ENCODE data around the gene MAJIN. TPM values are rescaled to one million over a fixed set of nuclear protein-coding genes. Genes with fewer than 3 reads are reported as not detected.

The MAJIN gene
- total and polyA plus RNA-seq, 2 experiments from 2014 or later, result not detected

DNA sequence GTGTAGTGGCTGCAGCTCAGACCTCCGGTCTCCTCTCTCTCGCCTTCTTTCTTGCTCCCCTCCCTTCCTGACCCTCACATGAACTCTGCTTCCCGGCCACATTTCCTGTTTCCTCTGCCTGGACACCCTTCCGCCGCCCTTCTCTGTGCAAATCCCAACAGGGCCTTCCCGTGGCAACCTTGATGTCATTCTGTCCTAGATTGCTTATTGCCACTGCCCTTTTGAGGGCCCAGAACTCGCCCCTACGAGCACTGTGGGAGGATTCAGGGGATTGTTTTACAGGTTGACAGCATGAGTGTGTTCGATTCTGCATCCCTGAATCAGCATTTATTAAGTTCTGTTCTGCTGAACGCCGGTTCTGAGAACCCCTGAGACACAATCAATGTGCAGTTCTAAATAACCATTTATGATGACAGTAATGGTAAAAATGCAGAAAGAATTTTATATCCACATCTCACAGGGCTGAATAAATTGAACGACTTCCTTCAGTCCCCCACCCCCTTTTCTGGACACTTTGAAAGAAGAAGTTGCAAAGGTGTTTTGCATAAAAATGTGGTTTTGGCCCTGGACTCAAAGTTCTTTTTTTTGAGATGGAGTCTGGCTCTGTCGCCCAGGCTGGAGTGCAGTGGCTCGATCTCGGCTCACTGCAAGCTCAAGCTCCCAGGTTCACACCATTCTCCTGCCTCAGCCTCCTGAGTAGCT, 18.5 kb upstream of the MAJIN start:
- Mint-ChIP-seq H3K9me3 (no peaks in the 10 kb centered on the region), H3K4me3 (no peak overlapping the region), H3K4me1 (peaks cover 2% of the 10 kb centered on the region; the same call in 1 of the 3 replicates), H3K27me3 (ENCODE audit: insufficient read depth, low read depth, poor library complexity) (peaks cover 10% of the 10 kb centered on the region), H3K27ac (no peak overlapping the region), H3K36me3 (ENCODE audit: low read depth) (no peaks in the 10 kb centered on the region)
- no peak overlapping the region for H3K27ac ChIP-seq (ENCODE audit: low read depth)
- no peak overlapping the region for H3K4me2 ChIP-seq
- no peaks in the 10 kb centered on the region for H3K79me2 ChIP-seq (replicated peaks; ENCODE audit: insufficient read depth)
- H3K27me3 ChIP-seq (ENCODE audit: insufficient read depth), result no peaks in the 10 kb centered on the region
- no peaks in the 10 kb centered on the region for H3K9me2 ChIP-seq (ENCODE audit: insufficient read depth)
- ATAC-seq (no peak; the same call in 2 of the 3 replicates), DNase-seq (ENCODE audit: low spot score) (no peak)
- H3K4me3 ChIP-seq, result no peak overlapping the region
- no peak overlapping the region for H2AFZ ChIP-seq
- H3F3A ChIP-seq (replicated peaks; ENCODE audit: low read depth), result no peaks in the 10 kb centered on the region
- TF ChIP-seq, protein P1, sequence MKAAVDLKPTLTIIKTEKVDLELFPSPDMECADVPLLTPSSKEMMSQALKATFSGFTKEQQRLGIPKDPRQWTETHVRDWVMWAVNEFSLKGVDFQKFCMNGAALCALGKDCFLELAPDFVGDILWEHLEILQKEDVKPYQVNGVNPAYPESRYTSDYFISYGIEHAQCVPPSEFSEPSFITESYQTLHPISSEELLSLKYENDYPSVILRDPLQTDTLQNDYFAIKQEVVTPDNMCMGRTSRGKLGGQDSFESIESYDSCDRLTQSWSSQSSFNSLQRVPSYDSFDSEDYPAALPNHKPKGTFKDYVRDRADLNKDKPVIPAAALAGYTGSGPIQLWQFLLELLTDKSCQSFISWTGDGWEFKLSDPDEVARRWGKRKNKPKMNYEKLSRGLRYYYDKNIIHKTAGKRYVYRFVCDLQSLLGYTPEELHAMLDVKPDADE (IDR thresholded peaks at IDR 0.05), result no peak
- TF ChIP-seq STAT1 (IDR thresholded peaks at IDR 0.05; ENCODE audit: unreplicated experiment) (no peak), CREB1 (CRISPR knock-in tag; IDR thresholded peaks at IDR 0.05; ENCODE audit: low read depth) (no peak), JUNB (IDR thresholded peaks at IDR 0.05; ENCODE audit: unreplicated experiment) (no peak), ZNF331 (CRISPR knock-in tag; IDR thresholded peaks at IDR 0.05; ENCODE audit: low read depth) (no peak), EZH2phosphoT487 (IDR thresholded peaks at IDR 0.05; ENCODE audit: unreplicated experiment) (no peak), ZNF114 (CRISPR knock-in tag; IDR thresholded peaks at IDR 0.05) (no peak), EZH2 (IDR thresholded peaks at IDR 0.05; ENCODE audit: low read depth, unreplicated experiment) (no peak), POLR2AphosphoS5 (IDR thresholded peaks at IDR 0.05; ENCODE audit: low read depth) (no peak), NANOG (IDR thresholded peaks at IDR 0.05; ENCODE audit: borderline replicate concordance) (no peak)
- TF ChIP-seq, protein P2, sequence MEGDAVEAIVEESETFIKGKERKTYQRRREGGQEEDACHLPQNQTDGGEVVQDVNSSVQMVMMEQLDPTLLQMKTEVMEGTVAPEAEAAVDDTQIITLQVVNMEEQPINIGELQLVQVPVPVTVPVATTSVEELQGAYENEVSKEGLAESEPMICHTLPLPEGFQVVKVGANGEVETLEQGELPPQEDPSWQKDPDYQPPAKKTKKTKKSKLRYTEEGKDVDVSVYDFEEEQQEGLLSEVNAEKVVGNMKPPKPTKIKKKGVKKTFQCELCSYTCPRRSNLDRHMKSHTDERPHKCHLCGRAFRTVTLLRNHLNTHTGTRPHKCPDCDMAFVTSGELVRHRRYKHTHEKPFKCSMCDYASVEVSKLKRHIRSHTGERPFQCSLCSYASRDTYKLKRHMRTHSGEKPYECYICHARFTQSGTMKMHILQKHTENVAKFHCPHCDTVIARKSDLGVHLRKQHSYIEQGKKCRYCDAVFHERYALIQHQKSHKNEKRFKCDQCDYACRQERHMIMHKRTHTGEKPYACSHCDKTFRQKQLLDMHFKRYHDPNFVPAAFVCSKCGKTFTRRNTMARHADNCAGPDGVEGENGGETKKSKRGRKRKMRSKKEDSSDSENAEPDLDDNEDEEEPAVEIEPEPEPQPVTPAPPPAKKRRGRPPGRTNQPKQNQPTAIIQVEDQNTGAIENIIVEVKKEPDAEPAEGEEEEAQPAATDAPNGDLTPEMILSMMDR (conservative IDR thresholded peaks at IDR 0.05; ENCODE audit: low read depth in 2 of 2), result no peak
- TF ChIP-seq, protein P3, sequence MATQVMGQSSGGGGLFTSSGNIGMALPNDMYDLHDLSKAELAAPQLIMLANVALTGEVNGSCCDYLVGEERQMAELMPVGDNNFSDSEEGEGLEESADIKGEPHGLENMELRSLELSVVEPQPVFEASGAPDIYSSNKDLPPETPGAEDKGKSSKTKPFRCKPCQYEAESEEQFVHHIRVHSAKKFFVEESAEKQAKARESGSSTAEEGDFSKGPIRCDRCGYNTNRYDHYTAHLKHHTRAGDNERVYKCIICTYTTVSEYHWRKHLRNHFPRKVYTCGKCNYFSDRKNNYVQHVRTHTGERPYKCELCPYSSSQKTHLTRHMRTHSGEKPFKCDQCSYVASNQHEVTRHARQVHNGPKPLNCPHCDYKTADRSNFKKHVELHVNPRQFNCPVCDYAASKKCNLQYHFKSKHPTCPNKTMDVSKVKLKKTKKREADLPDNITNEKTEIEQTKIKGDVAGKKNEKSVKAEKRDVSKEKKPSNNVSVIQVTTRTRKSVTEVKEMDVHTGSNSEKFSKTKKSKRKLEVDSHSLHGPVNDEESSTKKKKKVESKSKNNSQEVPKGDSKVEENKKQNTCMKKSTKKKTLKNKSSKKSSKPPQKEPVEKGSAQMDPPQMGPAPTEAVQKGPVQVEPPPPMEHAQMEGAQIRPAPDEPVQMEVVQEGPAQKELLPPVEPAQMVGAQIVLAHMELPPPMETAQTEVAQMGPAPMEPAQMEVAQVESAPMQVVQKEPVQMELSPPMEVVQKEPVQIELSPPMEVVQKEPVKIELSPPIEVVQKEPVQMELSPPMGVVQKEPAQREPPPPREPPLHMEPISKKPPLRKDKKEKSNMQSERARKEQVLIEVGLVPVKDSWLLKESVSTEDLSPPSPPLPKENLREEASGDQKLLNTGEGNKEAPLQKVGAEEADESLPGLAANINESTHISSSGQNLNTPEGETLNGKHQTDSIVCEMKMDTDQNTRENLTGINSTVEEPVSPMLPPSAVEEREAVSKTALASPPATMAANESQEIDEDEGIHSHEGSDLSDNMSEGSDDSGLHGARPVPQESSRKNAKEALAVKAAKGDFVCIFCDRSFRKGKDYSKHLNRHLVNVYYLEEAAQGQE (IDR thresholded peaks at IDR 0.05; ENCODE audit: unreplicated experiment), result no peak
- TF ChIP-seq, protein P4, sequence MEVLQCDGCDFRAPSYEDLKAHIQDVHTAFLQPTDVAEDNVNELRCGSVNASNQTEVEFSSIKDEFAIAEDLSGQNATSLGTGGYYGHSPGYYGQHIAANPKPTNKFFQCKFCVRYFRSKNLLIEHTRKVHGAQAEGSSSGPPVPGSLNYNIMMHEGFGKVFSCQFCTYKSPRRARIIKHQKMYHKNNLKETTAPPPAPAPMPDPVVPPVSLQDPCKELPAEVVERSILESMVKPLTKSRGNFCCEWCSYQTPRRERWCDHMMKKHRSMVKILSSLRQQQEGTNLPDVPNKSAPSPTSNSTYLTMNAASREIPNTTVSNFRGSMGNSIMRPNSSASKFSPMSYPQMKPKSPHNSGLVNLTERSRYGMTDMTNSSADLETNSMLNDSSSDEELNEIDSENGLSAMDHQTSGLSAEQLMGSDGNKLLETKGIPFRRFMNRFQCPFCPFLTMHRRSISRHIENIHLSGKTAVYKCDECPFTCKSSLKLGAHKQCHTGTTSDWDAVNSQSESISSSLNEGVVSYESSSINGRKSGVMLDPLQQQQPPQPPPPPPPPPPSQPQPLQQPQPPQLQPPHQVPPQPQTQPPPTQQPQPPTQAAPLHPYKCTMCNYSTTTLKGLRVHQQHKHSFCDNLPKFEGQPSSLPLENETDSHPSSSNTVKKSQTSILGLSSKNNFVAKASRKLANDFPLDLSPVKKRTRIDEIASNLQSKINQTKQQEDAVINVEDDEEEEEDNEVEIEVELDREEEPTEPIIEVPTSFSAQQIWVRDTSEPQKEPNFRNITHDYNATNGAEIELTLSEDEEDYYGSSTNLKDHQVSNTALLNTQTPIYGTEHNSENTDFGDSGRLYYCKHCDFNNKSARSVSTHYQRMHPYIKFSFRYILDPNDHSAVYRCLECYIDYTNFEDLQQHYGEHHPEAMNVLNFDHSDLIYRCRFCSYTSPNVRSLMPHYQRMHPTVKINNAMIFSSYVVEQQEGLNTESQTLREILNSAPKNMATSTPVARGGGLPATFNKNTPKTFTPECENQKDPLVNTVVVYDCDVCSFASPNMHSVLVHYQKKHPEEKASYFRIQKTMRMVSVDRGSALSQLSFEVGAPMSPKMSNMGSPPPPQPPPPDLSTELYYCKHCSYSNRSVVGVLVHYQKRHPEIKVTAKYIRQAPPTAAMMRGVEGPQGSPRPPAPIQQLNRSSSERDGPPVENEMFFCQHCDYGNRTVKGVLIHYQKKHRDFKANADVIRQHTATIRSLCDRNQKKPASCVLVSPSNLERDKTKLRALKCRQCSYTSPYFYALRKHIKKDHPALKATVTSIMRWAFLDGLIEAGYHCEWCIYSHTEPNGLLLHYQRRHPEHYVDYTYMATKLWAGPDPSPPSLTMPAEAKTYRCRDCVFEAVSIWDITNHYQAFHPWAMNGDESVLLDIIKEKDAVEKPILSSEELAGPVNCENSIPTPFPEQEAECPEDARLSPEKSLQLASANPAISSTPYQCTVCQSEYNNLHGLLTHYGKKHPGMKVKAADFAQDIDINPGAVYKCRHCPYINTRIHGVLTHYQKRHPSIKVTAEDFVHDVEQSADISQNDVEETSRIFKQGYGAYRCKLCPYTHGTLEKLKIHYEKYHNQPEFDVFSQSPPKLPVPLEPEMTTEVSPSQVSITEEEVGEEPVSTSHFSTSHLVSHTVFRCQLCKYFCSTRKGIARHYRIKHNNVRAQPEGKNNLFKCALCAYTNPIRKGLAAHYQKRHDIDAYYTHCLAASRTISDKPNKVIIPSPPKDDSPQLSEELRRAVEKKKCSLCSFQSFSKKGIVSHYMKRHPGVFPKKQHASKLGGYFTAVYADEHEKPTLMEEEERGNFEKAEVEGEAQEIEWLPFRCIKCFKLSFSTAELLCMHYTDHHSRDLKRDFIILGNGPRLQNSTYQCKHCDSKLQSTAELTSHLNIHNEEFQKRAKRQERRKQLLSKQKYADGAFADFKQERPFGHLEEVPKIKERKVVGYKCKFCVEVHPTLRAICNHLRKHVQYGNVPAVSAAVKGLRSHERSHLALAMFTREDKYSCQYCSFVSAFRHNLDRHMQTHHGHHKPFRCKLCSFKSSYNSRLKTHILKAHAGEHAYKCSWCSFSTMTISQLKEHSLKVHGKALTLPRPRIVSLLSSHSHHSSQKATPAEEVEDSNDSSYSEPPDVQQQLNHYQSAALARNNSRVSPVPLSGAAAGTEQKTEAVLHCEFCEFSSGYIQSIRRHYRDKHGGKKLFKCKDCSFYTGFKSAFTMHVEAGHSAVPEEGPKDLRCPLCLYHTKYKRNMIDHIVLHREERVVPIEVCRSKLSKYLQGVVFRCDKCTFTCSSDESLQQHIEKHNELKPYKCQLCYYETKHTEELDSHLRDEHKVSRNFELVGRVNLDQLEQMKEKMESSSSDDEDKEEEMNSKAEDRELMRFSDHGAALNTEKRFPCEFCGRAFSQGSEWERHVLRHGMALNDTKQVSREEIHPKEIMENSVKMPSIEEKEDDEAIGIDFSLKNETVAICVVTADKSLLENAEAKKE (CRISPR knock-in tag; IDR thresholded peaks at IDR 0.05), result no peak
- no peaks in the 10 kb centered on the region for H4K20me1 ChIP-seq (replicated peaks; ENCODE audit: insufficient read depth)
- H3K4me1 ChIP-seq (ENCODE audit: insufficient read depth), result no peaks in the 10 kb centered on the region
- H3K36me3 ChIP-seq (ENCODE audit: insufficient read depth), result no peaks in the 10 kb centered on the region
